GM19043 (cell line): ENCODE results near the gene NCBP3.
A peak's percentile ranks its signal among the peaks of the same experiment; 100 is the strongest.

Experiments
- ATAC-seq: cut with Tn5 transposase; IDR thresholded peaks from one replicate; pipeline ENCODE4 v1.9.1; 2021; ENCODE audit warnings: low read depth; ENCODE audit not compliant: unreplicated experiment

NCBP3 gene

GRCh38 chr17:3845621-3846436 lies at the start of gene NCBP3:
Gene NCBP3, minus strand, starts transcription at chr17:3846246. Its CDS starts 23 bp downstream, at chr17:3846223.
- ATAC-seq, result peak; percentile 89

- ATAC-seq, result no peak
Measured at GRCh38 chr17:3895354-3895753, 49.3 kb upstream of the NCBP3 start.

GRCh38 chr17:3894911-3895343 lies 48.9 kb upstream of the NCBP3 start:
- no peak for ATAC-seq

- ATAC-seq, result no peak
Measured at GRCh38 chr17:3894188-3894587, 48.1 kb upstream of the NCBP3 start.

GRCh38 chr17:3893720-3894116 lies 47.7 kb upstream of the NCBP3 start:
- ATAC-seq, result no peak

GRCh38 chr17:3893003-3893719 lies 47.1 kb upstream of the NCBP3 start, which contains the start of gene CAMKK1:
Gene CAMKK1, minus strand, starts transcription at chr17:3893053. Its CDS starts 7,366 bp downstream, at chr17:3885687.
- ATAC-seq, result peak; percentile 79

GRCh38 chr17:3892095-3892998 lies 46.3 kb upstream of the NCBP3 start:
- ATAC-seq, result peak; percentile 6

- ATAC-seq, result no peak
Measured at GRCh38 chr17:3891626-3892094, 45.6 kb upstream of the NCBP3 start.

- ATAC-seq, result no peak
Measured at GRCh38 chr17:3890878-3891219, 44.8 kb upstream of the NCBP3 start.

- ATAC-seq, result no peak
Measured at GRCh38 chr17:3890082-3890877, 44.2 kb upstream of the NCBP3 start.

GRCh38 chr17:3889325-3890012 lies 43.4 kb upstream of the NCBP3 start:
- ATAC-seq, result no peak

- no peak for ATAC-seq
Measured at GRCh38 chr17:3888343-3889171, 42.5 kb upstream of the NCBP3 start.

GRCh38 chr17:3887804-3888203 lies 41.8 kb upstream of the NCBP3 start:
- no peak for ATAC-seq

- no peak for ATAC-seq
Measured at GRCh38 chr17:3887394-3887793, 41.3 kb upstream of the NCBP3 start.

- no peak for ATAC-seq
Measured at GRCh38 chr17:3886776-3887175, 40.7 kb upstream of the NCBP3 start.

GRCh38 chr17:3885970-3886369 lies 39.9 kb upstream of the NCBP3 start:
- ATAC-seq, result no peak

- ATAC-seq, result no peak
Measured at GRCh38 chr17:3885271-3885670, 39.2 kb upstream of the NCBP3 start.

- no peak for ATAC-seq
Measured at GRCh38 chr17:3884188-3884587, 38.1 kb upstream of the NCBP3 start.
